HFF-Myc (cell line): ENCODE data around the gene POLRMT.

Experiments
- DNase-seq: peaks from one replicate; pipeline ENCODE4 v3.0.0-alpha.2; 2011; ENCODE audit warnings: low read depth; ENCODE audit errors: extremely low read depth
- H3K4me3 ChIP-seq: replicated peaks from 2 replicates; pipeline ENCODE4 v1.5.1; 2011; ENCODE audit warnings: low read depth, mild to moderate bottlenecking, control low read depth, low read length
- TF ChIP-seq, protein P1 (sequence below): IDR thresholded peaks from 2 replicates; pipeline ENCODE4 v1.5.1; 2012; ENCODE audit warnings: mild to moderate bottlenecking, low read depth, low read length, control low read depth; ENCODE audit errors: missing control alignments

The POLRMT gene

DNA sequence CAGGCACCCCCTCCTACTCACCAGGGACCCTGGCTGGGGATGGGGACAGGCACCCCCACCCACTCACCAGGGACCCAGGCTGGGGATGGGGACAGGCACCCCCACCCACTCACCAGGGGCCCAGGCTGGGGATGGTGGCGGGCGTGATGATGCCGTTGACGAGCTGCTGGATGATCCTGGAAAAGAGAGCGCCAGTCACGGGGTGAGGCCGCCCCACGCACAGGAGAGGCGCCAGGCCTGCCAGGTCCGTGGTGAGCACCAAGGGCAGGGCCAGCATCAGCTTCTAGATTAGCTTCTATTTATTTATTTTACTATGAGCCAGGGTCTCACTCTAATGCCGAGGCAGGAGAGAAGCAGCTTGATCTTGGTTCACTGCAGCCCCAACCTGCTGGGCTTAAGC lies 16.8 kb upstream of the POLRMT start:
- no peak for DNase-seq
- TF ChIP-seq, protein P1, sequence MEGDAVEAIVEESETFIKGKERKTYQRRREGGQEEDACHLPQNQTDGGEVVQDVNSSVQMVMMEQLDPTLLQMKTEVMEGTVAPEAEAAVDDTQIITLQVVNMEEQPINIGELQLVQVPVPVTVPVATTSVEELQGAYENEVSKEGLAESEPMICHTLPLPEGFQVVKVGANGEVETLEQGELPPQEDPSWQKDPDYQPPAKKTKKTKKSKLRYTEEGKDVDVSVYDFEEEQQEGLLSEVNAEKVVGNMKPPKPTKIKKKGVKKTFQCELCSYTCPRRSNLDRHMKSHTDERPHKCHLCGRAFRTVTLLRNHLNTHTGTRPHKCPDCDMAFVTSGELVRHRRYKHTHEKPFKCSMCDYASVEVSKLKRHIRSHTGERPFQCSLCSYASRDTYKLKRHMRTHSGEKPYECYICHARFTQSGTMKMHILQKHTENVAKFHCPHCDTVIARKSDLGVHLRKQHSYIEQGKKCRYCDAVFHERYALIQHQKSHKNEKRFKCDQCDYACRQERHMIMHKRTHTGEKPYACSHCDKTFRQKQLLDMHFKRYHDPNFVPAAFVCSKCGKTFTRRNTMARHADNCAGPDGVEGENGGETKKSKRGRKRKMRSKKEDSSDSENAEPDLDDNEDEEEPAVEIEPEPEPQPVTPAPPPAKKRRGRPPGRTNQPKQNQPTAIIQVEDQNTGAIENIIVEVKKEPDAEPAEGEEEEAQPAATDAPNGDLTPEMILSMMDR = no peak
- H3K4me3 ChIP-seq = no peak overlapping the region

DNA sequence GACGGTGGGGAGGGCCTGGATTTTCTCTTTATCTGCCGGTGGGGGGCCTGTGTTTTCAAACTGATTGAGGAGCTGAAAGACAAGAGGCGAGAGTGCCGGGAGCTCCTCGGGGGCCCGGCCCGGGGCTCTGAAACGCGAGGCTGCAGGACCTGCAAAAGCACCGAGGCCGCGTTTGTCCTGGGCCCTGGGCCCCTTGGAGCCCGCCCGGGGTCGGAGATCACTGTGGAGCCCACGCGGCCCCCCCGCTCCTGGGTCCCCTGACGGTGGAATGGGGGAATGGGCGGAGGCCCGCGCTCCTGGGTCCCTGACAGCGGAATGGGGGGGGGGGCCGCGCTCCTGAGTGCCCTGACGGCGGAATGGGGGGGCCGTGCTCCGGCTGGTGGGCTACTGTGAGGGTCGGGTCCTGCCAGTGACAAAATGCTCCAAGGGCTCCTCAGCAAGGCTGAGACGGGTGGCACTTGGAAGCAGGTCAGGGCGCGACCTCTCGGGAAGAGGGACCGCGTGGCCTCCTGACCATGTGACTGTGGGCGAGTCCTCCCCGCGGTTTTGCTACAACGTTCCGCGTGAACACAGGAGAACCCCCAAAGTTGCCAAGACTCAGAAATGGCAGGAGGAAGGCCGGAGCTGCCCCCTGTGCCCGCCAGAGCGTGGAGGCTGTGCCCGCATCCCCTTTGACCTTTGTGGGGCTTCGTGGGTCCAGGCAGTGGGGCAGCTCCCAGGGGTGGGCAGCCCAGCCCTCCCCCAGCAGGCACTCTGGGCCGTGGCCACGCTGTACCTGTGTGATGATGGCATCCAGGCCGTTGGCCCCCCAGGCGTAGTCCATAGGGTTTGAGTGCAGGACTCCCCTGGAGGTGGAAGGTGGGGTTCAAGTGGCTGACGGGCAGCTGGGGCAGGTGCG lies 15.8 kb upstream of the POLRMT start:
- TF ChIP-seq, protein P1 = no peak
- no peak for DNase-seq
- no peak overlapping the region for H3K4me3 ChIP-seq

DNA sequence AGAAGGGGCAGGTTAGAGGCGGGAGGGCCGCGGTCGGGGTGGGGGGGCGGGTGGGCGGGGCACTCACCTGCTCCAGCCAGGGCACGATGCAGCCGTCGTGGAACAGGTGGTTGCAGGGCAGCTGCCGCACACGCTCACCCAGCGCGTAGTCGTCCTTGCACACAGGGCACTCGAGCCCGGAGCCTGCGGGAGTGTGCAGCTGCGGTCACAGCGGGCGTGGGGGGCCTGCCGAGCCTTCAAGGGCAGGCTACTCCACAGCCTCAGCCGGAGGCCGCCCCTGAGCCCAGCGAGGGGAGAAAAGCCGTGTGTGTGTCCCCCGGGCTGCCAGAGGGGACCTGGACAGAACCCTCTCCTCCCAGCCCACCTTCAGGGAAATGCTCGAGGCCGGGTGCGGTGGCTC lies 15.0 kb upstream of the POLRMT start:
- no peak for DNase-seq
- TF ChIP-seq, protein P1 = no peak
- no peak overlapping the region for H3K4me3 ChIP-seq

DNA sequence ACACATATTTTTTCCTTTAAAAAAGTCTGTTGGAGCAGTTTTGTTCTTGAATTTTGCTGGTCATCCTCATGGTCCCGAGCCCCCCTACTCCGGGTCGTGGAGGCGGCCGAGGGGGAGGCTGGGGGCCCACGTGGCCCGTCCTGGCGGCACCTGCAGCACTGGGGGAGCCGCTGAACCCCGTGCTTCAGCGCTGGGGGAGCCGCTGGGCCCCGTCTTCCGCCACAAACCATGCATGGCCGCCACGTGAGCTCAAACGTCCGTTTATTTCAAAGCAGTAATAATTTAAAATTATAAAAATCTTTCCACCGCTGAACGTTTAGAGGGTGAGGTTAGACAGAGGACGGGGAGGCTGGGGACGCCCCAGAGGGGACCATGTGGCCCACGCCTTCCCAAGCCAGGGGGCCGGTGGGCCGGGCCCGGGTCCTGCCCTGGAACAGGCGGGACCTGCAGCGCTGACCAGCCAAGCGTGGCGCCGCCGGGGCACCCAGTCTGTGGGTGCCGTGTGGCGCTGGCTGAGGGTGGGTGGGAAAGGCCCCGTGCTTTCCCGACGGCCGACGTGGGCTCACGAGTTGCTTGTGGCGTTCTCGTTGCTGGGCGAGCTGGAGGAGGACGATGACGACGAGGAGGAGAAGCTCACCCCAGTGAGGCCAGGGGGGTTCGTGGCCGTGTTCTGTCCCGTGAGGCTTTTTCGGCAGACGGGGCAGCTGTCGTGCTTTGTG lies 14.4 kb upstream of the POLRMT start:
- no peak for DNase-seq
- TF ChIP-seq, protein P1 = no peak
- no peak overlapping the region for H3K4me3 ChIP-seq

DNA sequence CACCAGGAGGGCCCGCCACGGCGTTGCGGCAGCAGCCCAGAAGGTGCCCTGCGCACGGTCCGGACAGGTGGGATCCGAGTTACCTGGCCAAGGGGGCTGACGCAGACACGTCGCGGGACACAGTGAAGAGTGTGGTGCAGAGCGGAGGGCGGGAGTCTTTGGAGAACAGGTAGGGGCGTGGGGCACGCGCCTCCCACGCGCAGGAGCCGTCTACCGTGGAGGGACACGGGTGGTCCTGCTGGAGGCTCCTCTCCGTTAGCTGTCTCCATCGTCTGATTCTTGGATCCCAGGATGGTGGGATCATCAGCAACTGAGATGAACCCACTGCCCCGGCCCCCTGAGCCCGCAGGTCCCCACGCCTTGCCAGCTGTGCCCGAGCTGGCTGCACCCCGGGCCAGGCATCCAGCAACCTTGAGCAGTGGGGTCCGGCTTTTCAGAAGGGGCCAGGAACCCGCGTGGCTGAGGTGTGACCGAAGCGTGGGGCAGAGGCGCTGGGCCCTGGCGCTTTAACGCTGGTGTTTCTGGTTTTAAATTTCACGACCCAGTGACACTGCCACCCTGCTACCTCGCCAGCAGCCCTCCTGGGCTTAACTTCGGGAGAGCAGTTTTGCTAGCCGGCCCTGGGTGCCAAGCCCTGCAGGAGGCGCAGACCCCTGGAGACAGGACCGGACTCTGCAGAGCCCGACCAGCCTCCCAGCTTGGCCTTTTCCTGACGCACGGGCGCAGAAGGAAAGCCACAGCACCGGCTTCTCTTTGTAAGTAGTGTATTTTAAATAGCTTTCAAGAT lies 13.6 kb upstream of the POLRMT start:
- no peak overlapping the region for H3K4me3 ChIP-seq
- DNase-seq = no peak
- TF ChIP-seq, protein P1 = no peak

DNA sequence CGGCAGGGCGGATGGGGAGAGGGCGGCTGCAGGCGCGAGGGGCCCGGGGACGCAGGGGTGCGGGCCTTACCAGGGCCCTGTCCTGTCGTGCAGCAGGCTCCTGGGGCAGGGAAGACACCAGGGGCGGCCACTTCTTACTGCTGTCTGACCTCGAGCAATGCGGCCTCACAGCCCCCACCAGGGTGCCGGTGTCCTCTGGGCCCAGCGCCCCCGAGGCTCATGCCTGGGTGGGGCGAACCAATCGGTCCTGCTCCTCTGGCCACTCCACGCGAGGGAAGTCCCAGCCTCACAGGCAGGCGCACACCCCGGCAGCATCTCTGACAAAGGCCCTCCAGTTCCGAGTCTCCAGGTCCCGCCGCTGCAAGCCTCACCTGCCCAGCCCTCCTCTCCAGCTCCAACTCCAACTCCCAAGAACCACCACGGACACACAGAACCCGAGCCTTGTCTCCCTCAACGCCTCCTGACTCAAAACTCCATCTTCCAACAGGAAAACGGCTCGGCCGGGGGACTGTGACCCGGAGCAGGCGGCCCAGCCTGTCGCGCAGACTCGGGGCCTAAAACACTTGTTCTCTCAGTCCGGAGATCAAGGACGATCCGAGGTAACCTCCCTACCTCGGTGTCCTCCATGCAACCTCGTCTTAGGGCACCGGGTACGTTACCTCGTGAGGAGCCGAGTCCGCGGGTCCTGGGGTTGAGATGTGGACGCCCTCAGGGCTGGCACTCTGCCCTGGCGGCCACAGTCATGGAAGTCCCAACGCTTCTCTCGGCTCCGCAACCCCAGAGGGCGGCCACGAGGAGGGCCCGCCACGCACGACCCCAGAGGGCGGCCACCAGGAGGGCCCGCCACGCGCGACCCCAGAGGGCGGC lies 12.8 kb upstream of the POLRMT start:
- no peak for DNase-seq
- TF ChIP-seq, protein P1 = no peak
- no peak overlapping the region for H3K4me3 ChIP-seq
